HEK293T (cell line): ENCODE results near the gene CLEC16A.

Source experiments
- ELF4 ChIP-seq: fragments of 450-650 bp; IDR thresholded peaks from 2 replicates; pipeline ENCODE4 v1.6.1; 2017; ENCODE audit warnings: antibody characterized with exemption
- FOXK2 ChIP-seq: fragments of 450-650 bp; IDR thresholded peaks from 2 replicates; pipeline ENCODE4 v1.6.1; 2016; ENCODE audit warnings: mild to moderate bottlenecking
- FOXM1 ChIP-seq: fragments of 450-650 bp; IDR thresholded peaks from 2 replicates; pipeline ENCODE4 v1.6.1; 2017; ENCODE audit warnings: mild to moderate bottlenecking, borderline replicate concordance
- L3MBTL2 ChIP-seq: fragments of 450-650 bp; conservative IDR thresholded peaks from 2 replicates; pipeline ENCODE4 v1.6.1; 2016; ENCODE audit warnings: mild to moderate bottlenecking
- LEF1 ChIP-seq: fragments of 450-650 bp; IDR thresholded peaks from 2 replicates; pipeline ENCODE4 v1.6.1; 2017; ENCODE audit warnings: mild to moderate bottlenecking, borderline replicate concordance
- NFRKB ChIP-seq: fragments of 450-650 bp; IDR thresholded peaks from 2 replicates; pipeline ENCODE4 v1.6.1; 2016; ENCODE audit warnings: mild to moderate bottlenecking, moderate library complexity
- SP1 ChIP-seq: fragments of 450-650 bp; IDR thresholded peaks from 2 replicates; pipeline ENCODE4 v1.6.1; 2017
- SUZ12 ChIP-seq: fragments of 450-650 bp; IDR thresholded peaks from 2 replicates; pipeline ENCODE4 v1.6.1; 2016; ENCODE audit warnings: mild to moderate bottlenecking

- TF ChIP-seq SUZ12 (no peak), NFRKB (no peak), LEF1 (no peak), L3MBTL2 (no peak), SP1 (no peak), FOXM1 (no peak), ELF4 (no peak), FOXK2 (no peak)
These were observed 189.1 kb downstream of the CLEC16A start for GRCh38 chr16:11133344-11133943.
